Measurements from ENCODE around the gene ZNF416.

The ZNF416 gene

DNA sequence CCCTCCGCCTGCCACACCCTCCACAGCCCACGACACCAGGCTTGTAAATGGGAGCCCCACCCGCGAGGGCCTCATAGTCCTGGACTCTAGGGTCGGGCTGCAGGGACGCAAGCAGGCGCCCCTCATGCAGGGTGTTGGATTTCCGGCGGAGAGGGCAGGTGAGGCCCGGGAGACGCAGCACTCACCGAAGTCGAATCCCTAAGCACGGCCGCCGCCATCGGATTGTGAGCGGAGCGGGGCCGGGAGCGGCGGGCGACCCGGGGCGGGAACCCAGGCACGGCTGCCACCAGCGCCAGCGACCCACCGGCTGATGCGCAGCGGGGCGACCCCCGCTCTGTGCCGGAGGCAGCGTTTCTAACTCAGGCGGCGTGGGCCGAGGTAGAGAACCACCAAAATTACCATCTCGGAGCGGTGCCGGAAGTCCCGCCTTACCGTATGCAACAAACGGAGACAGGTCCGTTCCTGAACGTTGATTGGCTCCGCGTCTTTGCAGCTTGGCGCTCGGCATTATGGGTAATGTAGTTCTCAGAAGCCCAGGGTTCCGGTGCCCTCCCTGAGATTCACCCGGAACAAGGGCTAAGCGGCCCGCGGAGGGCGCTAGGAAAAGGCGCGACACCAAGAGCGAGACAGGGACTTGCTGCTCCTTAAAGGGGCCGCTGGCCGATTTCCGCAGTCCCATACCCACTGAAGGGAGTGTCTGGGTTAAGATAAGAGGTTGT is at the start of gene ZNF416:
Gene ZNF416, minus strand, starts transcription at position 425 of the 719 bp plus-strand sequence. Its CDS starts 207 bp downstream, at position 218.
- no peak for DNase-seq (ENCODE audit: low spot score)

DNA sequence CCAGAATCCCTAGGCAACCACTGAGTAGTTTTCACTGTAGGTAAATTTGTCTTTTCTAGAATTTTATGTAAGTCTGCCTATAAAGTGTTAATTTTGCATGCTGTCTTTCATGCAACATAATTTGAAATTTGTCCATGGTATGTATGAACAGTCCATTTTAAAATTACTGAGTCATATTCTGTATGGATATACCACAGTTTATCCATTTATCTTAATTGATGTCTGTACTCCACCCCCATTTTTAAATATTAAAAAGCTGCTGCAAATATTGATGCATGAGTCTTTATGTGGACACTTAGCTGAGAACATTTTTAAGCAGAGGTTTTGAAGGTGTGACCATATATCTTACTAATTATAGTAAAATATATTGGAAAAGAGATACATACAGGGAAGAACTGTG is 44.4 kb upstream of the ZNF416 start:
- no peak for DNase-seq (ENCODE audit: low spot score)

DNA sequence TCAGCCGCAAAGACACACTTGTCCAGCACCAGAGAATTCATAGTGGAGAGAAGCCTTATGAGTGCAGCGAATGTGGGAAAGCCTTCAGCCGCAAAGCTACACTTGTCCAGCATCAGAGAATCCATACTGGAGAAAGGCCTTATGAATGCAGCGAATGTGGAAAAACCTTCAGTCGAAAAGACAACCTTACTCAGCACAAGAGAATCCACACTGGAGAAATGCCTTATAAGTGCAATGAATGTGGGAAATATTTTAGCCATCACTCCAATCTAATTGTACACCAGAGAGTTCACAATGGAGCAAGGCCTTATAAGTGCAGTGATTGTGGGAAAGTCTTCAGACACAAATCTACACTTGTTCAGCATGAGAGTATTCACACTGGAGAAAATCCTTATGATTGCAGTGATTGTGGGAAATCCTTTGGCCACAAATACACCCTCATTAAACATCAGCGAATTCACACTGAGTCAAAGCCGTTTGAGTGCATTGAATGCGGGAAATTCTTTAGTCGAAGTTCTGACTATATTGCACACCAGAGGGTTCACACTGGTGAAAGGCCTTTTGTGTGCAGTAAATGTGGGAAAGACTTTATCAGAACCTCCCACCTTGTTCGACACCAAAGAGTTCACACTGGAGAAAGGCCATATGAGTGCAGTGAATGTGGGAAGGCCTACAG is 42.1 kb upstream of the ZNF416 start:
- DNase-seq (ENCODE audit: low spot score), result no peak

GRCh38 chr19:57615346-57615745 is 36.6 kb upstream of the ZNF416 start:
- DNase-seq (ENCODE audit: low spot score), result no peak

- DNase-seq (ENCODE audit: low spot score), result no peak
Observed at GRCh38 chr19:57613941-57614743, 35.4 kb upstream of the ZNF416 start, which contains the start of gene ZNF134. ZNF134 (plus strand) TSS chr19:57614242; CDS start chr19:57619469, 5,227 bp downstream.

GRCh38 chr19:57611113-57611512 is 32.4 kb upstream of the ZNF416 start:
- DNase-seq (ENCODE audit: low spot score), result no peak

DNA sequence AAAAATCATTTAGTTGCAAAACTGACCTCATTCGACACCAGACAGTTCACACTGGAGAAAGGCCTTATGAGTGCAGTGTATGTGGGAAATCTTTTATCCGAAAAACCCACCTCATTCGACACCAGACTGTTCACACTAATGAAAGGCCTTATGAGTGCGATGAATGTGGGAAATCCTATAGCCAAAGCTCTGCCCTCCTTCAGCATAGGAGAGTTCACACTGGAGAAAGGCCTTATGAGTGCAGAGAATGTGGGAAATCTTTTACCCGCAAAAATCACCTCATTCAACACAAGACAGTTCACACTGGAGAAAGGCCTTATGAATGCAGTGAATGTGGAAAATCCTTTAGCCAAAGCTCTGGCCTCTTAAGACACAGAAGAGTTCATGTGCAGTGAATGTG is 28.2 kb upstream of the ZNF416 start:
- no peak for DNase-seq (ENCODE audit: low spot score)

GRCh38 chr19:57599761-57600383 is 21.2 kb upstream of the ZNF416 start, which contains the start of gene ZNF530:
ZNF530 (plus strand) TSS chr19:57599885; CDS start chr19:57604346, 4,461 bp downstream.
- DNase-seq (ENCODE audit: low spot score), result no peak

DNA sequence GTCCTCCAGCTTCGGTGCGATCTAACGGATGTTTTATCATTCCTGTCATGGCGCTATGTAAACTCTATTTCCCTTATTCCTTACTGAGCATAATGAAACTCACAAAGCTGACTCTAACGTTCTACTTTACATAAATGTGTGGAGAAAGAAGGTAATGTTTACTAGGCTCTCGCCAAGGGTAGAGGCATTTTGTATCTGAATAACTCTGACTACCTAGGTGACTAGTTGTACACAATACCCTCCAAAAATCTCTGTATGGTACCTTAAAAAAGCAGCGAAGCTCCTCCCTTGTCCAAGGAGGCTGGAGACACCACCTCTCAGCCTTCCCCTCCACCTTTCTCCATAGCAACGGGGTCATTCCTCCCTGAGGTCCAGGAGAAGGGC is 20.7 kb upstream of the ZNF416 start:
- DNase-seq (ENCODE audit: low spot score), result no peak

DNA sequence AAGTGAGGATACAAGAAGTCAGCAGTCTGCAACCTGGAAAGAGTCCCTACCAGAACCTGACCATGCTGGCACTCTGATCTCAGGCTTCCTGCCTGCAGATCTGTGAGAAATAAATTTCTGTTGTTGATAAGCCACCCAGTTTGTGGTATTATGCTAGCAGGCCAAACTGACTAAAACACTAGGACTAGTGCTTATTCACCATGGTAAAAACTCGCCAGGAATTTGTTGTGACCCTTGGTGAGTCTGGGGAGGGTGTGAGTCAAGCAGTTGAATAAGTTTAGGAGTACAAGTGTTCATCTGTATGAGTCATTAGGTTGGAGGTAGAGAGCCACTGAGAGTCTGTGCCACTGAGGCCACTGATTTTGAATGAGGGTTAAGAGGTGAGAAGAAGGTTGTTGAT is 8.8 kb upstream of the ZNF416 start:
- DNase-seq (ENCODE audit: low spot score), result no peak

DNA sequence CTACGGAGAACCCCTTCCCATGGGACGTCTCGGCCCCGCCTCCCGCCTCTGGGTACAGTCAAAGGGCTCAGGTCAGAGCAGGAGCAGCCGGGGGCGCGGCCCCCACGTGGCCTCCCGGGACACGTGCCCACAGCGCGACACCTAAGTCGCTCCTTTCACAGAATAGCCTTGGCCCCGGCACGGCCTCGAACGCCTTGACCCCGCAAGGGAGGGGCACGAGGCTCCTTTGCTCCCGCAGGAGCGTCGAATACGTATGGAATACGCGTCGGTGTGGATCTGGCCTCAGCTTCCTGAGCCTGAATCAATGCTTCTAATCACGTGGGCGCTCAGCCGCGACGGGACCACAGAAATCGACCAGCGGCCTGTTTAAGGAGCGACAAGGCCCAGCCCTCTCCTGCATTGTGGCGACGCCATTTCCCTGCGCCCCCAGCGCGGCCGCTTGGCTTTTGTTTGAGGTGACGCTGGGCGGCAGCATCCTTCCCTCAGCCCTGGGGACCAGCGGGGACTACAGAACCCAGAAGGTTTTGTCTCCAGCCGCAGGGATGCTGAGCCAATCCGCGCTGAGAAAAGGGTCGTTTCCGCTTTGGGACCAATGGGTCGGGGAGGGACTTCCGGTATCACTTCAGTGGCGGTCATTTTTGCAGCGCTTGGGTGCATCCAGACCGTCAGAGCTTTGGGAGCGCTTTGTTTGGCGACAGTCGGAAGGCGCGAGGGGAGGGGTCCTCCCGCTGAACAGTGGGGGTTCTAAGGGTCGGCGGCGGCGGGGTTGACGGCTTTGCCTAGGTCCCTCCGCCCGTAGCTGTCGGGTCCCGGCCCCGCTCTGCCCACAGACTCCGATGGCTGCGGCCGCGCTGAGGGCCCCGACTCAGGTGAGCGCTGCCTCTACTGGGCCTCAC is 5.1 kb upstream of the ZNF416 start, which contains the start of gene ZIK1:
Gene ZIK1, plus strand, starts transcription at position 625 of the 896 bp plus-strand sequence. Its CDS starts 212 bp downstream, at position 837.
- DNase-seq (ENCODE audit: low spot score), result no peak

DNA sequence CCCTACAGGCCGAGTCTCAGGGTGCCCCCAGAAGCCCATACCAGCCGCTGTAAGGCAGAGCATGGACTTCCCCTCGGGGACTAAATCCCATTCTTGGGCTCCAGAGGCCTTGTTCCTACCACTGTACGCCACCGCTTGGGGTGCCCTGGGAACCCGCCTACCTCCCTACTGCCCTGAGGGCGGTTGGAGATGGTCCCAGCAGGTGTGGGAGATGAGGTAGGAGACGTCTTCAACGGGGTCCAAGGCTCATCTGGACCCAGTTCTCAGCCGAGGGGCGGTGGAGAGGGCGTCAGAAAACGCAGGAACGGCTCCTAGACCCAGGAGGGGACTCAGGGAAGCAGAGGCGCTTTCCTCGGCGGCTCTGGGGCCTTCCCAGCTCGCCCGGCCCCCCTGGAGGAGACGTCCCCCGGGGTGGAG is 4.4 kb upstream of the ZNF416 start:
- no peak for DNase-seq (ENCODE audit: low spot score)

DNA sequence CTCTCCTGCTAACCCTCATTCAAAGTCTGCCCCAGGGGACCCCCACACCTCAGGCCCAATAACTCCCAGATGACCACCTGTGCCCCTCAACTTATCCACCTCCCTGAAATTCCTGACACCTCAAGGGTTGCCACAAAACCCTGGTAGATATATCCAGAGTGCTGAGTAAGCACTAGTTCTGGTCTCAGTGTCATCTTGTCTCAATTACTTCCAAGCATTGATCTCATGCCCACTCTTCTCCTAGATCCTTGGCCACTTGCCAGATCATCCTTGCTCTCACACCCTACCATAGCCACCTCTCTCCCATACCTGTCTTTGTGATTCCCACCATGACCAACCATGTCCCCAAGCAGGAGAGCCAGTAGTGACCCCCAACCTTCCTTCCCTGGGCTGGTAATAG is 2.0 kb downstream of the ZNF416 start:
- no peak for DNase-seq (ENCODE audit: low spot score)

- no peak for DNase-seq (ENCODE audit: low spot score)
Observed at GRCh38 chr19:57572415-57572947, 6.2 kb downstream of the ZNF416 start.

- DNase-seq (ENCODE audit: low spot score), result no peak
Observed at GRCh38 chr19:57570707-57571106, 8.0 kb downstream of the ZNF416 start.

GRCh38 chr19:57566396-57567265 is 12.1 kb downstream of the ZNF416 start:
- no peak for DNase-seq (ENCODE audit: low spot score)

- no peak for DNase-seq (ENCODE audit: low spot score)
Observed at GRCh38 chr19:57563547-57563946, 15.2 kb downstream of the ZNF416 start.

GRCh38 chr19:57560049-57560491 is 18.6 kb downstream of the ZNF416 start:
- DNase-seq (ENCODE audit: low spot score), result no peak

GRCh38 chr19:57559404-57560025 is 19.2 kb downstream of the ZNF416 start, which contains the start of gene ZNF550:
ZNF550 (minus strand) TSS chr19:57559863; CDS start chr19:57559682, 181 bp downstream.
- DNase-seq (ENCODE audit: low spot score), result no peak
